ENCODE results near the gene FIZ1.

Gene FIZ1

GRCh38 chr19:55611983-55612645, 12.8 kb upstream of the FIZ1 start:
- DNase-seq, result no peak

DNA sequence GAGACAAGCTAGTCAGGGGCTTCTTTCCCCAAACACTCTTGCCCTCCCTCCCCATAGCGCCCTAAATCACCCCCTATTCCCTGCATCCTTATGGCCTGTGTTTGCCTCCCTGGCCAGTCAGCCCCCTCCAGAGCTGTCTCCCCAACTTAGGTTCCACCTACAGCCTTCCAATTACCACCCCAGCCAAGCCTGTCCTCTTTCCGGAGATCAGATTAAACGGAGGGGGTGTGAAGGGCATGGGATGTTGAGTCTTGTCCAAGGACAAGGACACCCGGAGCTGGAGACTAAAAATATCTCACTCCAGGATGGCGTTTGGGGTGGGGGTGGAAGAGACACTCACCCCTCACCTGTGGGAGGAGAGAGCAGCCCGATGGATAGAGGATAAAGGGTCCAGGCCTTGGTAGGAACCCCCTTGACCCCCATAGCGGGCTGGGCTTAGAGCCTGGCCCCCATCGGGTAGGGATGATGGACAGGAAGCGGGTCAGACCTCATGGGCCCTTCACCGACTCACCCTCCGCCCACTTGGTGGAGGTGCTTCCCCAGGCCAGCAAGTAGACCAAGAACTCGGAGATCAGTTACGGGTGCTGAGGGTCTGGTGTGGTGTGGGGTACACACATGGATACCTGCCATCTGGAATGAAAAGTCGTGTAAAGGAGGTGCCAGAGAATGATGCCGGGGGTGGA, 12.1 kb upstream of the FIZ1 start:
- DNase-seq, result no peak

DNA sequence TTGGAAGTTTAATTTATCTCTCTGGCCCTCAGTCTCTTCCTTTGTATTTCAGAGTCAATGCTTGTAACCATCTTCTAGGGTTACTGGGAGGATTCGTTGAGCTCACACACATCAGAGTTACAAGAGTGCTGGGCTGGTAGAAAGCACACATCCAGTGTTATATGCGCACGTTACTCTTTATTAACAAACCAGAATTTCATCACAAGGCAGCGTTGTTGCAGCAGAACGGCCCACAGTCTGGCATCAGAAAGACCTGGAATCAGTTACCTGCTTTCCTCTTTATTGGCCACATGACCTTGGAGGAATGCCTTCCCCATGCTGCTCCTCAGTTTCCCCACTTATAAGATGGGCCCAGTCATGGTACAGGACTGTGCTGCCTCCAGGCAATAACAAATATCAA, 10.0 kb upstream of the FIZ1 start:
- DNase-seq, result no peak

DNA sequence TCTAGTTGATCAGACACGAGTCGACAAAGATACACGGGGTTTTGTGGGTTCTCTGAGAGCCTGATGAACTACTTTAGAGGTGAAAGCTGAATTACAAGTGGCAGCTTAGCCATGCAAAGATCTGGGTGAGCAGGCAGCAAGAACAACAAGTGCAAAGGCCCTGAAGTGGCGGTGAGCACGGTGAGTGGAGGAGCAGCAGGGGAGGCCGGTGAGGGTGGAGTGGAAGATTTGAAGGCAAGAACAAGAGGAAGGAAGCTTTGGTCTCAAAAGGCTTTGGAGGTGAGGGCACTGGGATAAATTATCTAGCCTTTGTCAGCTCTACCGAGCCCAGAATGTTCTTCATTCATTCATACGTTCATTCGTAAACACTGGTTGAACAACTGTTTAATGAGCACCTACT, 7.5 kb upstream of the FIZ1 start:
- DNase-seq, result no peak

DNA sequence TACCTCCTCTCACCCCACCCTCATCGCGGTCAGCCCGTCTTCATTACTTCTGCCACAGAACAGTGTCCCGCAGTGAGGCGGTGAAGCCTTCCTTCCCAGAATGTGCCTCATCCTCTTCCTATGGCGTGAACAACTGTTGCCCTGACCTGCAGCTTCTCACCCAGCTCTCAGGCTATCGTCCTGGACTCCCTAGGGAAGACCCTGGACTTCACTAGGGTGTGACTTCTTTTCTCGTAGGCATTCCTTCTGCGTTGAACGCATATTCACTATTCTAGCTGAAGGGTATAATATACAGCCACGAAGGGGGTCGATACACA, 7.1 kb upstream of the FIZ1 start:
- no peak for DNase-seq

DNA sequence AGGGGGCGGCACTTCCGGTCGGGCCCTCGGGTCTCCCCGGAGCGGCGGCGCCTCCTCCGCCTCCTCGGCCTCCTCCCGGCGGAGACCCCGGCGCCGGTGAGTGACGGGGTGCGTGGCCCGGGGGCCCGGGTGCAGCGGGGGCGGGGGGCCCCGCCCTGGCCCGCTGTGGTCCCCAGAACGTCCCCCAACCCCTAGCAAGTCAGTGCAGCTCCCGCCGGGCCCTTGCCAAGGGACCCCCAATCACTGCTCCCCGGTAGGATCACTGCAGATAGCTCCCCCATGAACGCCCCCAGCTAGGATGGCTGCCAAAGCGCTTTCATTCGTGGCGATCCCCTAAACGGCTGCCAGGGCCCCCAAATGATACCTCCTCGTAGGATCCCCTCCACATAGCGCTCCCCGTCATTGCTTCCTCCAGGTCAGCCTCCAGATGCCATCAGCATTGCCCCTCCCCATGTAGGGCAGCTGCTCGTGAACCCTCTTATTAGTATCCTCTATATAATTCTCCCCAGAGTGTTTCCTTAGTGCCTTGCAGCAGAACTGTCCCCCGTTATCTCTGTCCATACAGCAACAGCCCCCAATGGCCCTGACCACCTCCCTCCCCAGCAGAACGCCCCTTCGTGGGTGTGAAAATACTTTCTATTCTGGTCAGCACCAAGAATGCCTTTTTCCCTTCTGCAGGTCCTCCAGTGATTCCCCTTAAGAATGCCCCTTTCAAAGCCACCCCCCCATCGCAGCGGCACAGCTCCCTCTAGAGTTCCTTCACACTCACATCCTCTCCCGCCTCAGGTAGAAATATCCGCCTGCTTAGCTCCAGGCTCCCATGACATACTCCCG, 6.5 kb upstream of the FIZ1 start, which contains the start of gene ZNF865:
TSS of gene ZNF865 (plus strand) at position 11 of the 834 bp plus-strand sequence. CDS start 7,972 bp downstream, outside the sequence.
- DNase-seq, result peak; percentile 74

DNA sequence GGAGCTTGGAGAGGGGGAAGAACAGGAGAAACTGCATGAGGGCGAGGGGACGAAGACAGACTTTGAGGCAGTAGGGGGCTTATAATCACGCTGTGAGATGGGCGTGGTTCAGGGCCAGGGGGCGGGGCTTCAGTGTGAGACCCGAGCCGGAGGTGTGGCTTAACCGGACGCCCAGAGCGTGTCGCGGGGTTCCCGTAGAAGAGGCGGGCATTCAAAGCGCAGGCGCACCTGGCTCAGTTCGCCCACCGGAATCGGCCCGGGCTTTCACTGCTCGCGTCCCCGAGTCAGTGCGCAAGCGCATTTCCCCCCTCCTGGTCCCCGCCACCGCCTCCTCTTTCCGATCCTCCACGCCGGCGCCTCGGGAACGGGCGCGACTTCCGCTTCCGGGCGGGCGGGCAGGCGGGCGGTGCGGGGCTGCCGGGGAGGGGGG, 5.9 kb upstream of the FIZ1 start:
- DNase-seq, result peak; percentile 98

DNA sequence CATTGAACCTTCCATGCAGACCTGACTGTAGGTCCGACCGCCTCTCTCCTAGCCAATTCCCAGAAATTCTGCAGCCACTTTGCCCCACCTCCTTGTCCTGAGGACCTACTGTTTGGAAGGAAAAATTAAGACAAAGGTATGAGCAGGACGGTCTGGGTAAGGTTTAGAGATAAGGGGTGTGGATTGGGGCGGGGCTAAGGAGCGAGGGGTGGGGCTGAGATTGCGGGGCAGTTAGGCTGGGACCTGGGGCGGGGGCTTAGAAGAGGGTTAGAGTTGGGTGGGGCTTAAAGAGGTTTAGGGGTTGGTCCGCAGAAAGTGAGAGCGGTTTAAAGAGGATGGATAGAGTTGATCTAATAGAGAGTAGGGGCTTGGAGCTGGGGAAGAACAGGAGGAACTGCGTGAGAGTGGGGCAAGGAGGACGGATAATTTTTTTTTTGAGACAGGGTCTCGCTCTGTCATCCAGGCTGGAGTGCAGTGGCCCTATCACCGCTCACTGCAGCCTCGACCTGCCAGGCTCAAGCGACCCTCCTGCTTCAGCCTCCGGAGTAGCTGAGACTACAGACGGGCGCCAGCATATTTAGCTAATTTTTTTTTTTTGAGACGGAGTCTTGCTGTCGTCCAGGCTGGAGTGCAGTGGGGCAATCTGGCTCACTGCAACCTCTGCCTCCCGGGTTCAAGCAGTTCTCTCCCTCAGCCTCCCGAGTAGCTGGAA, 4.4 kb upstream of the FIZ1 start:
- no peak for DNase-seq

- DNase-seq, result no peak
Measured at GRCh38 chr19:55603115-55603514, 3.8 kb upstream of the FIZ1 start.

- no peak for DNase-seq
Measured at GRCh38 chr19:55602104-55603001, 3.0 kb upstream of the FIZ1 start.

DNA sequence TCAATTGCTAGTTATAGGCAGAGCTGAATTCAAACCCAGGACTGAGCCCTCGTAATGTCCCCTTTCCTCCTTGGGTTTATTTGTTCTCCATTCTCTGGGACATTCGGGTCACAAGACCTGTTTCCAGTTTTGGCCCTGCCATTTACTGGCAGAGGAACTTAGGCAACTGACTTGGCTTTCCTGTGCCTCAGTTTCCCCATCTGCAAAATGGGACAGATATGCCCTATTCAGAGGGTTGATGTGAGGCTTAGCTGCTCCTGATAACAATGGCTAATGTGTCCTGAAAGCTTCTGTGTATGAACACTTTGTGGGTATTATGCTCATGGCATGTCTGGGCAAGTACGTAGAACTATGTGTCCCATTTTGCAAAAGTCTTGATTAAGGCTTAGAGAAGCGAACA, 1.8 kb upstream of the FIZ1 start:
- DNase-seq, result no peak

GRCh38 chr19:55600662-55601028, 1.3 kb upstream of the FIZ1 start:
- no peak for DNase-seq

DNA sequence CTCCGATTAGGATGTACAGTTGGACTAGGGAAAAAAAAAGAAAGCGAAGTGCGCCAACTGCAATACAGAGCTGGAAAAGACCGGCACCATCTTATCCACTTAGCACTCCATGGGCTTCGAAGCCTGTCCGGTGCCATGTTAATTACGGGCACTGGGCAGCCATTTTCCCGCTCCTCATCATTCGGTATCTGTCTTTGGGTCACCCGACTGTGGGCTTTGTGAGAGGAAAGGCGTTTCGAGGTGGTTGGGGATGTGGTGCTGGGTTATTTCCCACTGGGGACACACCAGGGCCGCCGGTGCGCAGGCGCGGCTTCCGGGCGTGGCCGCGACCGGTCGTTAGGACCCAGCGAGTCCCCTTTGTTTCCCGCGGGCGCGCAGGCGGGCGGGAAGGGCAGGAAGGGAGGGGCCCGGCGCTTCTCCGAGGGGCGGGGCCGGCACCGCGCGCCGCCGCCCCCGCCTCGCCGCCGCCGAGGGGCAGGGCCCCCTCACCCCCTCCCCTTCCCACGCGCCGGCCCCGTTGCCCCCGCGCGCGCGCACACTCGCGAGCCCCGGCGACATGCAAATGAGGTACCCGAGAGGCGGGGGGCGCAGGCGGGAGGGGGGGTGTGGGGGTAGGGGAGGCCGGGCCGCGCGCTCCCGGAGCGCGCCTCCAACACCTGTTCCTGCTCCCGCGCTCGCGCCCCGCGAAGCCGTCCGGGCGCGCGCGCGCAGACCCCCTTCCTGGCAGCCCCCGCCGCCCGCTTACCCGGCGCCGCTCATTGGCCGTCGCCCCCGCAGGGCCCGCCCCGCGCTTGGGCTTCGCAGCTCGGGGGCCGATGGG, 735 bp upstream of the FIZ1 start, which contains the start of gene ZNF524:
TSS of gene ZNF524 (plus strand) at position 447 of the 820 bp plus-strand sequence. CDS start 1,825 bp downstream, outside the sequence.
- DNase-seq, result peak; percentile 90

DNA sequence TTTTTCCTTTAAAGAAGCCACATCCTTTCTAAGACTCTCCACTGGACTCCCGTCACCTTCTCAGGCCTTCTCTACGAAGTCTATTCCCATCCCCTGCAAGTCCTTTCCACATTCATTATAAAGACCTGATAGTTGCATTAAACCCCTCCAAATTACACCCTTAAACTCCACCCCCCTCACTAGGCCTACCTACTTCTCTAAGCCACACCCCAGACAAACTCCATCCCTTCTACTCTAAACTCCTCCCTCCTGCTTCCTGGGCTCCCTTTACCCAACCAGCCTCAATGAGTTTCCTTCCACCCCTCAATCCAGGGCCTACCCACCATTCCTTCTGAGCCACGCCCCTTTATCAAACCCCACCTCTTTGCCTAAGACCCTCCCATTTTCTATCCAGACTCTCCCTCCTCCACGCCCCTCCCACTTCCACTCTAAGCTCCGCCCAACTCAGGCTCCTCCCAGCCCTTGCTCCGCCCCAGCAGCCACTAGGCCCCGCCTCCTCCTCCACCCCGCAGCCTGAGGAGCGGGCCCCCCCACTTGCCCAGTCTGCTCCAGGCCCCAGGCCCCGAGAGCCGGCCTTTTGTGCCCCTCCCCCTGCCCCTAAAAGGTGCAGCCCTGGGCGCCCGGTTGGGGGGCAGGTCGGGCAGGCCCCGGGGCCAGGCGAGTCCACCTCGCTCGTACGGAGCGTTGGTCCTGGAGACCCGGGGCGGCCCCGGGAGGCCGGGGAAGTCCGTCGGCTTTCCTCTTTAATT, 424 bp downstream of the FIZ1 start:
- peak; percentile 93 for DNase-seq

DNA sequence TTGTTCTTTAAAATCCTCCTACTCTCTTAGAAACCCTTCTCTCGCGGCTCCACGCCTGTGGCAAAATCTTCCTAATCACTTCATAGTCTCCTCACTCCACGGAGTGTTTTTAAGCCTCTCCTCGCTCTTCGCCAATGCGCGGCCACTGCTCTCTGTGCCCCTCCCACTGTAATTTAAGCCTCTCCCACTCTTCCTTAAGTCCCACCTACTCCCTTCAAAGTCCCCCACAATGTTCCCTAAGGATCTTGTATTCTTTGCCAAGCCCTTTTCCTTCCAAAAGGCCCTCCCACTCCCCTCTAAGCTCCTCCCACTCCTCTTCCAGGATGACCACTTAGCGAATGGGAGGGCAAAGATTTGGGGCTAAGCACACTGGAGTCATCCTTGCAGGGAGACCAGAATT, 1.3 kb downstream of the FIZ1 start:
- DNase-seq, result no peak

- no peak for DNase-seq
Measured at GRCh38 chr19:55597501-55597921, 1.8 kb downstream of the FIZ1 start.

DNA sequence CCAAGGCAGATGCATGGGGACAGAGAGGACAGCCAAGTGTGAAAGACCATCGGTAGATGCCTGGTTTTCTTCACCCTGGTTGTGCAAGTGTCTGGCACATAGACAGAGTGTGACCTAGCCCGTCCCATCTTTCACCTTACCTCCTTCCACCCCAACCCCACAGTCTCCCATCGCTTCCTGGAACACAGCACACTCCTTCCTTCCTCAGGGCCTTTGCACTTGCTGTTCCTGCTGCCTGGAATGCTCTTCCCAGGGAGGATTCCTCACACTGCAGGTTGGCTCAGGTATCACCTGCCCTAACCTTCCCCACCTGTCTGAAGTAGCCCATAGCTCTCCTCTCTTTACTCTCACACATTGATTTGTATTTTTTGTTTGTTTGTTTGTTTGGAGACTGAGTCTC, 3.0 kb downstream of the FIZ1 start:
- no peak for DNase-seq

- no peak for DNase-seq
Measured at GRCh38 chr19:55594996-55595545, 4.2 kb downstream of the FIZ1 start.

DNA sequence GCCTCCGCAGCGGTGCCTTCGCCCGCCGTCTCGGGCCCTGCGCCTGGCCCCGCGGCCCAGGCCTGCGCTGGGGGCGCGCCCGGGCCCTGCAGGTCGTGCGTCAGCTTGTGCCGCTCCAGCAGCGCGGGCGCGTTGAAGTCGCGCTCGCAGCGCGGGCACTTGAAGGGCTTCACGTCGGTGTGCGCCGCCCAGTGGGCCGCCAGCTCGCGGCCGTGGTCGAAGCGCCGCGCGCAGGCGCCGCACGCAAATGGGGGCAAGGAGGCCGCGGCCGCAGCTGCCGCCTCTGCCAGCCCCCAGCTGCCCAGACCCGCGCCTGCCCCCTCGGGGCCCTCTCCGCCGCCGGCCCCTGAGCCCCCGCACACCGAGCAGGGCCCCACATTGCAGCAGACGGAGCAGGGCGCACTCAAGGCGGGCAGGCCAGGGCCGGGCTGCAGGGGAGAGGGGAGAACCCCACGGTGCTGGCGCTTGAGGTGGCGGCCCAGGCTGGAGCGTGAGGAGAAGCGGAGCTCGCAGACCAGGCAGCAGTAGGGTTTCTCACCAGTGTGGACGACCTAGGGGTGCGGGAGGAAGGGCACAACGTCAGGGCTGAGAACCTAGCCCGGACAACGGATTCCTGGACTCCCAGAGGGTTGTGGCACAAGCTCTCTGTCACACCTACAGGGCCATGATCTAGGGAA, 6.1 kb downstream of the FIZ1 start:
- no peak for DNase-seq

Data from CD4-positive, alpha-beta T cell treated with Interleukin-15 for 1 hour (primary cell).